ENCODE measurements around the gene NUP188. TPM values are rescaled to one million over a fixed set of nuclear protein-coding genes. Genes with fewer than 3 reads are reported as not detected.
A peak's percentile ranks its signal among the peaks of the same experiment; 100 is the strongest.

NUP188 gene
- total and polyA plus RNA-seq, 2 of the 13 experiments (the other 11 are each of a cell fraction or from before 2014, with no cell fraction given) = 28.0 to 38.5 TPM

- TF ChIP-seq ATF2 (CRISPR knock-in tag; IDR thresholded peaks at IDR 0.05) (no peak), ZFP90 (CRISPR knock-in tag; IDR thresholded peaks at IDR 0.05; ENCODE audit: borderline replicate concordance) (peak; percentile 53; the same call in 1 of the 2 replicates), MTA3 (CRISPR knock-in tag; IDR thresholded peaks at IDR 0.05) (no peak), ZNF441 (CRISPR knock-in tag; IDR thresholded peaks at IDR 0.05; ENCODE audit: borderline replicate concordance) (peak; percentile 63; the same call in 1 of the 2 replicates), ZNF382 (CRISPR knock-in tag; IDR thresholded peaks at IDR 0.05; ENCODE audit: borderline replicate concordance) (no peak), NCOA5 (CRISPR knock-in tag; IDR thresholded peaks at IDR 0.05) (no peak), KAT8 (CRISPR knock-in tag; IDR thresholded peaks at IDR 0.05) (peak; percentile 52; the same call in 1 of the 2 replicates), AKAP8 (CRISPR knock-in tag; IDR thresholded peaks at IDR 0.05) (peak; percentile 81; the same call in 1 of the 2 replicates), TRIM24 (CRISPR knock-in tag; IDR thresholded peaks at IDR 0.05) (no peak), KDM3A (CRISPR knock-in tag; IDR thresholded peaks at IDR 0.05; ENCODE audit: low read depth) (no peak; the same call in 1 of the 2 replicates), NFAT5 (CRISPR knock-in tag; IDR thresholded peaks at IDR 0.05) (0 out of 2 replicates have a peak, but pooled peaks have one; percentile 23), ZNF687 (CRISPR knock-in tag; IDR thresholded peaks at IDR 0.05) (peak; percentile 100), MNT (IDR thresholded peaks at IDR 0.05) (no peak)
Measured at GRCh38 chr9:128917151-128917849, 30.2 kb upstream of the NUP188 start (continued).

Data from HepG2 (cell line).